Smooth muscle cell (in vitro differentiated cells): ENCODE data around the gene PELI1. TPM values are rescaled to one million over a fixed set of nuclear protein-coding genes. Genes with fewer than 3 reads are reported as not detected.
"Not testable (repeated sequence)": the region's sequence is repeated elsewhere in the genome, so short reads cannot be mapped to it uniquely, and the experiment has no call there.

Source experiments
- DNase-seq: peaks from one replicate; lab custom pipeline; 2025; ENCODE audit not compliant: unreplicated experiment; lab: John Stamatoyannopoulos, UW
- H2AFZ ChIP-seq: fragments of 200-600 bp; sonication (generic); 2 replicates; pipeline ENCODE4 v1.6.0; 2016; ENCODE audit warnings: antibody characterized with exemption, low read depth, mild to moderate bottlenecking
- H3F3A ChIP-seq: fragments of 200-600 bp; sonication (generic); 2 replicates; pipeline ENCODE4 v1.6.0; 2017; ENCODE audit warnings: antibody characterized with exemption, low read depth
- H3K27ac ChIP-seq: fragments of 200-600 bp; sonication (generic); 2 replicates; pipeline ENCODE4 v1.5.1; 2016; ENCODE audit warnings: low read depth, mild to moderate bottlenecking
- H3K27me3 ChIP-seq: fragments of 200-600 bp; sonication (generic); 2 replicates; pipeline ENCODE4 v1.6.1; 2016; ENCODE audit warnings: low read depth, mild to moderate bottlenecking
- H3K36me3 ChIP-seq: fragments of 200-600 bp; sonication (generic); 2 replicates; pipeline ENCODE4 v1.5.1; 2016; ENCODE audit warnings: low read depth
- H3K4me1 ChIP-seq: fragments of 200-600 bp; sonication (generic); 2 replicates; pipeline ENCODE4 v1.5.1; 2016; ENCODE audit warnings: low read depth
- H3K4me2 ChIP-seq: fragments of 200-600 bp; sonication (generic); 2 replicates; pipeline ENCODE4 v1.6.0; 2016; ENCODE audit warnings: mild to moderate bottlenecking
- H3K4me3 ChIP-seq: fragments of 200-600 bp; sonication (generic); 2 replicates; pipeline ENCODE4 v1.5.1; 2016; ENCODE audit warnings: mild to moderate bottlenecking
- H3K79me2 ChIP-seq: fragments of 200-600 bp; sonication (generic); 2 replicates; pipeline ENCODE4 v1.6.0; 2016; ENCODE audit warnings: low read depth, mild to moderate bottlenecking
- H3K9ac ChIP-seq: fragments of 200-600 bp; sonication (generic); 2 replicates; pipeline ENCODE4 v1.6.0; 2016; ENCODE audit warnings: low read depth
- H3K9me3 ChIP-seq: fragments of 200-600 bp; sonication (generic); replicated peaks from 2 replicates; pipeline ENCODE4 v1.5.1; 2016; ENCODE audit warnings: low read depth
- H4K20me1 ChIP-seq: fragments of 200-600 bp; sonication (generic); 2 replicates; pipeline ENCODE4 v1.6.0; 2016; ENCODE audit warnings: low read depth
- WGBS: methylation state at CpG from one replicate; pipeline ENCODE4 v1.1.7; 2016; ENCODE audit warnings: low lambda C conversion rate; 5-methylcytosine and 5-hydroxymethylcytosine counted together
- polyA plus RNA-seq: library from polyadenylated mRNA; unstranded; fragments of >200 nt; fragmentation: Nextera tagmentation; extraction: Ambion mirVana; gene quantifications from 2 replicates; pipeline ENCODE4 v1.2.1, GENCODE V29; 2016
- total RNA-seq: library from RNA; depleted of rRNA; stranded (reverse); fragments of >200 nt; gene quantifications from 2 replicates; pipeline ENCODE4 v1.2.3, GENCODE V29; 2014
- TF ChIP-seq, protein P1 (sequence below): fragments of 200-600 bp; sonication (generic); IDR thresholded peaks from 2 replicates; pipeline ENCODE4 v1.5.1; 2017; ENCODE audit warnings: borderline replicate concordance, mild to moderate bottlenecking, antibody characterized with exemption; ENCODE audit not compliant: insufficient read depth, poor library complexity, severe bottlenecking

The PELI1 gene
- total and polyA plus RNA-seq, 2 experiments from 2014 or later, result 16.2 to 61.0 TPM

DNA sequence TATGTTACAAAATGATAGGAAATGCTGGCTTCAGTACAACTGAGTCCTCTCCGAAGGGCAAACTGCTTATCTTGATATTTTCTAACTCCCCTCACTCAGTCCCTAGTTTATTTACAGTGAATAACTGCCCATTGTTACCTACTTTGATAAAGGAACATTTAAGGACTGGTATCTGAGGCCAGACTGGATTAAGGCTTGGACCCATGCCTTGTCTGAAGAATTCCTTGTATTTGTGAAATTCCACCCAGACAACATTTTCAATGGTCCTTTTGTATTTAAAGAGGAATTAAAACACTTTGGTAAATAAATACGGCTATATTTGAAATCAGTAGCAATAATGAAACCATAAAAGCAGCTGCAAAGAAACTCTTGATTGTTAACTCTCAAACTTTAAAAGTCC lies 58.3 kb downstream of the PELI1 start:
- Histone ChIP-seq H3K79me2 (no peaks in the 10 kb centered on the region), H4K20me1 (no peaks in the 10 kb centered on the region), H3K36me3 (no peaks in the 10 kb centered on the region), H3K4me1 (no peaks in the 10 kb centered on the region), H3K9me3 (no peaks in the 10 kb centered on the region), H3F3A (no peaks in the 10 kb centered on the region), H3K4me2 (no peak overlapping the region), H3K27me3 (no peaks in the 10 kb centered on the region), H2AFZ (no peak overlapping the region), H3K27ac (no peak overlapping the region), H3K4me3 (no peak overlapping the region), H3K9ac (no peak overlapping the region)
- TF ChIP-seq, protein P1, sequence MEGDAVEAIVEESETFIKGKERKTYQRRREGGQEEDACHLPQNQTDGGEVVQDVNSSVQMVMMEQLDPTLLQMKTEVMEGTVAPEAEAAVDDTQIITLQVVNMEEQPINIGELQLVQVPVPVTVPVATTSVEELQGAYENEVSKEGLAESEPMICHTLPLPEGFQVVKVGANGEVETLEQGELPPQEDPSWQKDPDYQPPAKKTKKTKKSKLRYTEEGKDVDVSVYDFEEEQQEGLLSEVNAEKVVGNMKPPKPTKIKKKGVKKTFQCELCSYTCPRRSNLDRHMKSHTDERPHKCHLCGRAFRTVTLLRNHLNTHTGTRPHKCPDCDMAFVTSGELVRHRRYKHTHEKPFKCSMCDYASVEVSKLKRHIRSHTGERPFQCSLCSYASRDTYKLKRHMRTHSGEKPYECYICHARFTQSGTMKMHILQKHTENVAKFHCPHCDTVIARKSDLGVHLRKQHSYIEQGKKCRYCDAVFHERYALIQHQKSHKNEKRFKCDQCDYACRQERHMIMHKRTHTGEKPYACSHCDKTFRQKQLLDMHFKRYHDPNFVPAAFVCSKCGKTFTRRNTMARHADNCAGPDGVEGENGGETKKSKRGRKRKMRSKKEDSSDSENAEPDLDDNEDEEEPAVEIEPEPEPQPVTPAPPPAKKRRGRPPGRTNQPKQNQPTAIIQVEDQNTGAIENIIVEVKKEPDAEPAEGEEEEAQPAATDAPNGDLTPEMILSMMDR, result no peak
- WGBS, result 73% methylated on average over 2 of the region's 2 CpGs
- DNase-seq, result no peak

DNA sequence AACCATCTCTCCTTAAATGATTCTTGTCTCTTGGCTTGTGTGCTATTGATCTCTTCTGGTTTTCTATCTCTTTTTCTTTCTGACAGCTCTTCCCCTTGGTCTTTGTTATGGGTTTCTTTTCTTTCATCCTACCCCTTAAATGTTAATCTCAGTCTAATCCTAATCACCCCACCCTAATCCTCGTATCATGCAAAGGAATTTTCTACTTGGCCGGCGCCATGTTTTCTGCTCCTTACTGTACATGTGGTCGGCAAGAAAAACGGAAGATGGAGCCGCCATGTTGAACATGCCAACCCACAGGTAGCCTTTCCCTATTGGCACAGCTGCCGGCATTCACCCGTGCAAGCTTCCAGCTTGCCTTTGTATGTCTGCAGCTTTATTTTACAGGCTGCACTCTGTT lies 63.2 kb downstream of the PELI1 start:
- Histone ChIP-seq H3K4me3 (no peak overlapping the region), H3K27me3 (no peaks in the 10 kb centered on the region), H3K4me1 (no peaks in the 10 kb centered on the region), H3K27ac (no peak overlapping the region), H3F3A (no peaks in the 10 kb centered on the region), H4K20me1 (no peaks in the 10 kb centered on the region), H3K4me2 (no peak overlapping the region), H3K36me3 (no peaks in the 10 kb centered on the region), H3K79me2 (no peaks in the 10 kb centered on the region), H3K9ac (no peak overlapping the region), H2AFZ (no peak overlapping the region), H3K9me3 (no peaks in the 10 kb centered on the region)
- TF ChIP-seq, protein P1, result no peak
- no peak for DNase-seq
- 78% methylated on average over 8 of the region's 8 CpGs for WGBS

DNA sequence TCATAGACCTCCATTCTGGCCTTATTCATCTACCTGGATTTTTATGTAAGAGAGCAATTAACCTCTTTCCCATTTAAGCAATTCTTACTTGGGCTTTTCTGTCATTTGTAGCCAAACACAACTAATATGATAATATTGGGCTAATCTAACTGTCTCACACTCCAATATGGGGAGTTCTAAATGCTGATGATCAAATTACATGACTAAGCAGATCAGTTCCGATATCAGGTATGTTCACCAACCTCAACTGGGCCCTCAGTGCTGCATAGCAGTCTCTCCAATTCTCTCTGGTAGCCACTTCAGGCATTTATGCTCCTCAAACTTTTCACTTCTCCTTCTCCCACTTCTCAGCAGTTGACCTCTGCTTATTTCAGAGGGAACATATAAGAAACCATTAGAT lies 64.0 kb downstream of the PELI1 start:
- 97% methylated on average over 1 of the region's 1 CpG for WGBS
- no peak overlapping the region for H3K4me3 ChIP-seq

DNA sequence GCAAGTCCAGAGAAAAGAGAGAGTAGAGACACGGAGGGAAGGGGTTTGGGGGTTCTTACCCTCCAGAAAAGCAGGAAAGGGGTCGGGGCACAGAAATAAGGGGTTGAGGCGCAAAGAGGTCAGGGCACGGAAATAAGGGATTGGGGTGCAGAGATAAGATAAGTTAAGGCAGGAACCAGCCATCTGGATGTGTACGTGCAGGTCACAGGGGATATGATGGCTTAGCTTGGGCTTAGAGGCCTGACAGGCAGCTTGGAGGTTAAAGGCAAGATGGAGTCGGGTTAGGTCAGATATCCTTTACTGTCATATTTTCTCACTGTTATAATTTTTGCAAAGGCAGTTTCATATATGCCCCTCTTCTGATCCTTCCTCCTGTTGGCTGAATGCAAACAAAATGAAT lies 64.5 kb downstream of the PELI1 start:
- H4K20me1 ChIP-seq, H3K79me2 ChIP-seq, H3K4me1 ChIP-seq, DNase-seq, H3K27ac ChIP-seq, H3K9me3 ChIP-seq, H3K9ac ChIP-seq, H2AFZ ChIP-seq, H3K4me3 ChIP-seq, H3K4me2 ChIP-seq, H3K27me3 ChIP-seq, H3F3A ChIP-seq, H3K36me3 ChIP-seq: not testable (repeated sequence)
- WGBS, result 88% methylated on average over 6 of the region's 6 CpGs

More for the DNA sequence above, 64.0 kb downstream of the PELI1 start:
- no peaks in the 10 kb centered on the region for H4K20me1 ChIP-seq
- H3K36me3 ChIP-seq, result no peaks in the 10 kb centered on the region
- TF ChIP-seq, protein P1, result no peak
- no peaks in the 10 kb centered on the region for H3K4me1 ChIP-seq
- no peaks in the 10 kb centered on the region for H3K79me2 ChIP-seq
- H2AFZ ChIP-seq, result no peak overlapping the region
- no peak overlapping the region for H3K27ac ChIP-seq
- H3K9me3 ChIP-seq, result no peaks in the 10 kb centered on the region
- no peak for DNase-seq
- H3K27me3 ChIP-seq, result no peaks in the 10 kb centered on the region
- no peak overlapping the region for H3K4me2 ChIP-seq
- H3K9ac ChIP-seq, result no peak overlapping the region
- no peaks in the 10 kb centered on the region for H3F3A ChIP-seq

DNA sequence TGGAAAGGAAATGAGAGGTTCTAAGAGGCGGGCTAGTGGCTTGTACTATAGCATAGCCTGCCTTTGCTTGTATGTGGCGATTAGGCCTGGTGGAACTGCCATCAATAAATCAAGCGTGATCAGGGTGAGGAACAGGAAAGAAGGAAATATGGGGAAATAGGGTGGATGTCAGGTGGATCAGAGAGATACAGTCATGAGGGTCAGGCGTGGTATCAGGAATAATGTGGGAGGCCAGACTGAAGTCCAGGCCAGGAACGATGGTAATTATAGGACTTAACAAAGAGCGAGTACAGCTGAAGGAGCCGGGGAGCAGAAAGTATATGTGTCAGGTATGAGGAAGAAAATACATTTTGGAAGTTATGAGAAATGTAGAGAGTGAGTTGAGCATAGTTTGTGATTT lies 67.4 kb downstream of the PELI1 start:
- 95% methylated on average over 7 of the region's 7 CpGs for WGBS
- H3K27ac ChIP-seq, H3K36me3 ChIP-seq: not testable (repeated sequence)

DNA sequence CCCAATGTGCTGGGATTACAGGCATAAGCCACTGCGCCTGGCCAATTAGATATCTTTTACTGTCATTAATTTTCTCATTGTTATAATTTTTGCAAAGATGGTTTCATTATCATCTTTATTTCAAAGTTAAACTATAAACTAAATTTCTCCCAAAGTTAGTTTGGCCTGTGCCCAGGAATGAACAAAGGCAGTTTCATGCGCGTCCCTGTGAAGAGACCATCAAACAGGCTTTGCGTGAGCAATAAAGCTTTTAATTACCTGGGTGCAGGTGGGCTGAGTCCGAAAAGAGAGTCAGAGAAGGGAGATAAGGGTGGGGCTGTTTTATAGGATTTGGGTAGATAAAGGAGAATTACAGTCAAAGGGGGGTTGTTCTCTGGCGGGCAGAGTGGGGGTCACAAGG lies 69.6 kb downstream of the PELI1 start:
- not testable (repeated sequence) for H2AFZ ChIP-seq, H3K27me3 ChIP-seq, H3K9ac ChIP-seq, H3K4me1 ChIP-seq, H3K4me3 ChIP-seq, DNase-seq, H3F3A ChIP-seq, H3K79me2 ChIP-seq, H3K4me2 ChIP-seq, H4K20me1 ChIP-seq, H3K9me3 ChIP-seq, H3K27ac ChIP-seq, H3K36me3 ChIP-seq
- 93% methylated on average over 6 of the region's 6 CpGs for WGBS

More for the DNA sequence above, 67.4 kb downstream of the PELI1 start:
- H3K4me3 ChIP-seq, H3K4me1 ChIP-seq, DNase-seq, H3F3A ChIP-seq, H4K20me1 ChIP-seq, H3K79me2 ChIP-seq, H2AFZ ChIP-seq, H3K9ac ChIP-seq, H3K27me3 ChIP-seq, H3K9me3 ChIP-seq, H3K4me2 ChIP-seq: not testable (repeated sequence)
